Lower leg skin (tissue), 3 donors: Measurements from ENCODE around the gene PRR35.

Experiments
- POLR2A ChIP-seq, 2 donors: fragments of 450-650 bp; IDR thresholded peaks; one replicate each; pipeline ENCODE4 v1.6.1; 2016 to 2017; ENCODE audit warnings: antibody characterized with exemption in 2 of 2, mild to moderate bottlenecking in 1 of 2, moderate library complexity in 1 of 2
- TF ChIP-seq, protein P1 (sequence below), 3 donors: fragments of 450-650 bp; IDR thresholded peaks; one replicate each; pipeline ENCODE4 v1.5.1; 2016; ENCODE audit warnings: antibody characterized with exemption in 3 of 3, mild to moderate bottlenecking in 3 of 3, moderate library complexity in 2 of 3

DNA sequence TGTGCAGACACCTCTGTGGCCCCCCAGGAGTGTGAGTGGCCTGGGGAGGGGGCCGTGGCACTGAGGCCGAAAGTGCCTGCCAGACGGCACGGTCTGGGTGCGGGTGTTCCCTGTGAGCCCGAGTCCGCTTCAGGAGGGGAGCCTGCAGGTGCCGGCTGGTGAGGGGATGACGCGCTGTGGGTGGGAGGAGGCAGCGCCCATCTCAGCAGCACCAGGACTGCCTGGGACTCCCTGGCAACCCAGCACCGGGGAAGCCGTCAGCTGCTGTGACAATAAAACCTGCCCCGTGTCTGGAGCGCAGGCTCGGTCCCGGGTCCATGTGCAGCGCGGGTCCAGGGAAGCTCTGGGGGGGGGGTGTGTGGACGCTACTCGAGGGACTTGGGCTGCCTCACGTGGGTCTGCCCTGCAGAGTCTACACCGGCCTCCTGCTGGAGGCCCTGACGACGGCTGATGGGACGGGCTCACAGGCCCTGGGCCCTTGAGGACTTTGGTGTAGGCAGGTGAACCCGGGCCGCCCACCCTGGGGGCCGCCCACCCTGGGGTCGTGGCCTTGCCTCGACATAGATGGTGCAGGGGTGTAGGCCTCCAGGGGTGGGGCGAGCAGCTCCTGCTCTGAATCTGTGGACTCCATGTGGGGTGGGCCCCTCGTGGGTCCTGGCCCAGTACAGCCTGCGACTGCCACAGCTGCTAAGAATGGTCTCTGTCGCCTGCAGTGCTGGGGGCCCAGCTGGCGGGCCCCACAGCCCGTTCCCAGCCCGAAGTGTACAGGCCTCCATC lies 23.8 kb downstream of the PRR35 start:
- TF ChIP-seq, protein P1, sequence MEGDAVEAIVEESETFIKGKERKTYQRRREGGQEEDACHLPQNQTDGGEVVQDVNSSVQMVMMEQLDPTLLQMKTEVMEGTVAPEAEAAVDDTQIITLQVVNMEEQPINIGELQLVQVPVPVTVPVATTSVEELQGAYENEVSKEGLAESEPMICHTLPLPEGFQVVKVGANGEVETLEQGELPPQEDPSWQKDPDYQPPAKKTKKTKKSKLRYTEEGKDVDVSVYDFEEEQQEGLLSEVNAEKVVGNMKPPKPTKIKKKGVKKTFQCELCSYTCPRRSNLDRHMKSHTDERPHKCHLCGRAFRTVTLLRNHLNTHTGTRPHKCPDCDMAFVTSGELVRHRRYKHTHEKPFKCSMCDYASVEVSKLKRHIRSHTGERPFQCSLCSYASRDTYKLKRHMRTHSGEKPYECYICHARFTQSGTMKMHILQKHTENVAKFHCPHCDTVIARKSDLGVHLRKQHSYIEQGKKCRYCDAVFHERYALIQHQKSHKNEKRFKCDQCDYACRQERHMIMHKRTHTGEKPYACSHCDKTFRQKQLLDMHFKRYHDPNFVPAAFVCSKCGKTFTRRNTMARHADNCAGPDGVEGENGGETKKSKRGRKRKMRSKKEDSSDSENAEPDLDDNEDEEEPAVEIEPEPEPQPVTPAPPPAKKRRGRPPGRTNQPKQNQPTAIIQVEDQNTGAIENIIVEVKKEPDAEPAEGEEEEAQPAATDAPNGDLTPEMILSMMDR (IDR thresholded peaks at IDR 0.05): no peak
- no peak for TF ChIP-seq POLR2A (IDR thresholded peaks at IDR 0.05)
